Breast epithelium (tissue), 3 donors: ENCODE data around the gene CTNND2.

ENCODE experiments used
- POLR2A ChIP-seq: fragments of 450-650 bp; IDR thresholded peaks from one replicate; pipeline ENCODE4 v1.6.1; 2016; ENCODE audit warnings: antibody characterized with exemption, mild to moderate bottlenecking, moderate library complexity
- POLR2AphosphoS5 ChIP-seq, 3 donors: sonication (generic); formaldehyde crosslinking; IDR thresholded peaks; one replicate each; pipeline ENCODE4 v1.6.1; 2017; ENCODE audit warnings: antibody characterized with exemption in 3 of 3
- TF ChIP-seq, protein P1 (sequence below), 3 donors: fragments of 450-650 bp; IDR thresholded peaks; one replicate each; pipeline ENCODE4 v1.5.1; 2016 to 2017; ENCODE audit warnings: antibody characterized with exemption in 3 of 3, mild to moderate bottlenecking in 3 of 3, moderate library complexity in 3 of 3

DNA sequence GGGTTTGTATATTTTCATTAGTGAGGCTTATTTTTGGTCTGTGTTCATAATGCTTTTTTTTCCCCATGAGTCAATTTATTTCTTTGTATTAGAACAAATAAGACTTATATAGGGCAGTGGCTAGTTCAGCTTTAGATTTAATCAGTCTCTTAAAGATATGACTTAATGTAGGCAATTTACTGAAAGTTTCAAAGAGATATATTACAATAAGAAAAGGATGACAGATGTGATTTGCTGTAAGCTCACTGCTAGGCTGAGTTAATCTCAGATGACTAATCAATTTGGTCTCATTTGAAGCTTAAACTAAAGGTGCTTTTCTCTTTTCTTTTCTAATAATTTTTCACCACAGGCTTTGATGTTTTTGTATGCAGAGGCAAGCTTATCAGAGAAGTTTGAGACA lies 851.4 kb downstream of the CTNND2 start:
- TF ChIP-seq, protein P1, sequence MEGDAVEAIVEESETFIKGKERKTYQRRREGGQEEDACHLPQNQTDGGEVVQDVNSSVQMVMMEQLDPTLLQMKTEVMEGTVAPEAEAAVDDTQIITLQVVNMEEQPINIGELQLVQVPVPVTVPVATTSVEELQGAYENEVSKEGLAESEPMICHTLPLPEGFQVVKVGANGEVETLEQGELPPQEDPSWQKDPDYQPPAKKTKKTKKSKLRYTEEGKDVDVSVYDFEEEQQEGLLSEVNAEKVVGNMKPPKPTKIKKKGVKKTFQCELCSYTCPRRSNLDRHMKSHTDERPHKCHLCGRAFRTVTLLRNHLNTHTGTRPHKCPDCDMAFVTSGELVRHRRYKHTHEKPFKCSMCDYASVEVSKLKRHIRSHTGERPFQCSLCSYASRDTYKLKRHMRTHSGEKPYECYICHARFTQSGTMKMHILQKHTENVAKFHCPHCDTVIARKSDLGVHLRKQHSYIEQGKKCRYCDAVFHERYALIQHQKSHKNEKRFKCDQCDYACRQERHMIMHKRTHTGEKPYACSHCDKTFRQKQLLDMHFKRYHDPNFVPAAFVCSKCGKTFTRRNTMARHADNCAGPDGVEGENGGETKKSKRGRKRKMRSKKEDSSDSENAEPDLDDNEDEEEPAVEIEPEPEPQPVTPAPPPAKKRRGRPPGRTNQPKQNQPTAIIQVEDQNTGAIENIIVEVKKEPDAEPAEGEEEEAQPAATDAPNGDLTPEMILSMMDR (IDR thresholded peaks at IDR 0.05): no peak
- TF ChIP-seq POLR2A (no peak), POLR2AphosphoS5 (IDR thresholded peaks at IDR 0.05) (no peak)
